ENCODE data around the gene TRIM7.

DNA sequence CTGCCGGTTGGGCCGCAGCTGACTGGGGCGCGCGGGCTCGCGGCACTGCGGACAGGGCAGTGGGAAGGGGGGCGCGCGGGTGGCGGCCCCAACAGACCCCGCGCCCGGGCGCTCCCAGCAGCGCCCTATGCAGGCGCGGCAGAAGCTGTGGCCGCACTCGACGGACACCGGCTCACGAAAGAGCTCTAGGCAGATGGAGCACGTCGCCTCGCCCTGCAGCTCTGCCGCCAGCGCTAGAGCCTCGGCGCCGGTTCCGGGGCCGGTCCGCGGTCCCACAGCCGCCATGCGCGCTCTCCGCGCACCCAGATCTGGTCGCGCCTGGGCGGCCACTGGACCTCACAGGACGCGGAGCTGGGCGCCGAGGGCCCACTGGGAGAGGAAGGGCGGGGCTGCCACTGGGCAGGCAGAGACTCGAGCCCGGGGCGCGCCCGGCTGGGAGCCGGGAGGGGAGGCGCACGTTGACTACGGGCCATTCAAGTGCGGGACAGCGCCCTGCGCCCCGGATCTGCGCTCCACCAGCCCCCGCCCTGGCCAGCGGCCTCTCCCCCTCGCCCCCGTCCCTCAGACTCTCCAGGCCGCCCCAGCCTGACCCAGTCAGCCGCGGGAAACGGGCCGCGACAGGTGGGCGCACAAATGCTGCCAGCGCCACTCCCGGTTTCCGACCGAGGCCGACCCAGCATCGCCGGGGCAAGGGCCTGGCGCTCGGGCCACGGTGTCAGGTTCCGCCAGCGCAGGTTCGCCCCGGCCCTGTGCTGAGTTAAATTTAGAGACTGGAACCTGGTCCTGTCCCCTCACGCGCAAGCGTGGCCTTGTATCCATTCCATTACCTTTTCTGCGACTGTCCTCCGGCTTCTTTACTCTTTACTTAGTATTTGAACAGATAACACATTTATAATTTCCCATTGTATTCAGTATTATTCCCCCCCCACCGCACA is at the start of gene TRIM7:
- TF ChIP-seq, protein P1, sequence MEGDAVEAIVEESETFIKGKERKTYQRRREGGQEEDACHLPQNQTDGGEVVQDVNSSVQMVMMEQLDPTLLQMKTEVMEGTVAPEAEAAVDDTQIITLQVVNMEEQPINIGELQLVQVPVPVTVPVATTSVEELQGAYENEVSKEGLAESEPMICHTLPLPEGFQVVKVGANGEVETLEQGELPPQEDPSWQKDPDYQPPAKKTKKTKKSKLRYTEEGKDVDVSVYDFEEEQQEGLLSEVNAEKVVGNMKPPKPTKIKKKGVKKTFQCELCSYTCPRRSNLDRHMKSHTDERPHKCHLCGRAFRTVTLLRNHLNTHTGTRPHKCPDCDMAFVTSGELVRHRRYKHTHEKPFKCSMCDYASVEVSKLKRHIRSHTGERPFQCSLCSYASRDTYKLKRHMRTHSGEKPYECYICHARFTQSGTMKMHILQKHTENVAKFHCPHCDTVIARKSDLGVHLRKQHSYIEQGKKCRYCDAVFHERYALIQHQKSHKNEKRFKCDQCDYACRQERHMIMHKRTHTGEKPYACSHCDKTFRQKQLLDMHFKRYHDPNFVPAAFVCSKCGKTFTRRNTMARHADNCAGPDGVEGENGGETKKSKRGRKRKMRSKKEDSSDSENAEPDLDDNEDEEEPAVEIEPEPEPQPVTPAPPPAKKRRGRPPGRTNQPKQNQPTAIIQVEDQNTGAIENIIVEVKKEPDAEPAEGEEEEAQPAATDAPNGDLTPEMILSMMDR (conservative IDR thresholded peaks at IDR 0.05; ENCODE audit: low read depth in 2 of 2) = no peak
- TF ChIP-seq, protein P2, sequence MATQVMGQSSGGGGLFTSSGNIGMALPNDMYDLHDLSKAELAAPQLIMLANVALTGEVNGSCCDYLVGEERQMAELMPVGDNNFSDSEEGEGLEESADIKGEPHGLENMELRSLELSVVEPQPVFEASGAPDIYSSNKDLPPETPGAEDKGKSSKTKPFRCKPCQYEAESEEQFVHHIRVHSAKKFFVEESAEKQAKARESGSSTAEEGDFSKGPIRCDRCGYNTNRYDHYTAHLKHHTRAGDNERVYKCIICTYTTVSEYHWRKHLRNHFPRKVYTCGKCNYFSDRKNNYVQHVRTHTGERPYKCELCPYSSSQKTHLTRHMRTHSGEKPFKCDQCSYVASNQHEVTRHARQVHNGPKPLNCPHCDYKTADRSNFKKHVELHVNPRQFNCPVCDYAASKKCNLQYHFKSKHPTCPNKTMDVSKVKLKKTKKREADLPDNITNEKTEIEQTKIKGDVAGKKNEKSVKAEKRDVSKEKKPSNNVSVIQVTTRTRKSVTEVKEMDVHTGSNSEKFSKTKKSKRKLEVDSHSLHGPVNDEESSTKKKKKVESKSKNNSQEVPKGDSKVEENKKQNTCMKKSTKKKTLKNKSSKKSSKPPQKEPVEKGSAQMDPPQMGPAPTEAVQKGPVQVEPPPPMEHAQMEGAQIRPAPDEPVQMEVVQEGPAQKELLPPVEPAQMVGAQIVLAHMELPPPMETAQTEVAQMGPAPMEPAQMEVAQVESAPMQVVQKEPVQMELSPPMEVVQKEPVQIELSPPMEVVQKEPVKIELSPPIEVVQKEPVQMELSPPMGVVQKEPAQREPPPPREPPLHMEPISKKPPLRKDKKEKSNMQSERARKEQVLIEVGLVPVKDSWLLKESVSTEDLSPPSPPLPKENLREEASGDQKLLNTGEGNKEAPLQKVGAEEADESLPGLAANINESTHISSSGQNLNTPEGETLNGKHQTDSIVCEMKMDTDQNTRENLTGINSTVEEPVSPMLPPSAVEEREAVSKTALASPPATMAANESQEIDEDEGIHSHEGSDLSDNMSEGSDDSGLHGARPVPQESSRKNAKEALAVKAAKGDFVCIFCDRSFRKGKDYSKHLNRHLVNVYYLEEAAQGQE (IDR thresholded peaks at IDR 0.05; ENCODE audit: unreplicated experiment) = no peak
- TF ChIP-seq EZH2 (IDR thresholded peaks at IDR 0.05; ENCODE audit: low read depth, unreplicated experiment) = no peak
- no peak for TF ChIP-seq POLR2AphosphoS5 (IDR thresholded peaks at IDR 0.05; ENCODE audit: low read depth)
- TF ChIP-seq CREB1 (CRISPR knock-in tag; IDR thresholded peaks at IDR 0.05; ENCODE audit: low read depth) = no peak
